H54 (cell line): ENCODE measurements around the gene TSEN54.

Experiments used
- DNase-seq: peaks from one replicate; pipeline ENCODE4 v3.0.0; 2011; ENCODE audit warnings: low spot score, mixed read lengths; ENCODE audit not compliant: insufficient read length
- FAIRE-seq: peaks from 3 replicates; lab custom pipeline; 2011; peaks lifted over from hg19 to GRCh38; lab: Jason Lieb, UNC
- POLR2A ChIP-seq: IDR thresholded peaks from 2 replicates; pipeline ENCODE4 v1.6.1; 2011; ENCODE audit warnings: low read depth, mild to moderate bottlenecking, low read length

TSEN54 gene

GRCh38 chr17:75503337-75503950, 12.9 kb upstream of the TSEN54 start:
- TF ChIP-seq POLR2A: no peak
- DNase-seq (no peak), FAIRE-seq (no peak)

GRCh38 chr17:75503976-75504346, 12.4 kb upstream of the TSEN54 start:
- DNase-seq (no peak), FAIRE-seq (no peak)
- no peak for TF ChIP-seq POLR2A

- peak; percentile 81 for DNase-seq
- FAIRE-seq: no peak
- no peak for TF ChIP-seq POLR2A
Observed at GRCh38 chr17:75504347-75505151, 11.8 kb upstream of the TSEN54 start.

GRCh38 chr17:75505152-75505409, 11.2 kb upstream of the TSEN54 start:
- TF ChIP-seq POLR2A: no peak
- no peak for DNase-seq
- FAIRE-seq: no peak

- DNase-seq (no peak), FAIRE-seq (no peak)
- TF ChIP-seq POLR2A: no peak
Observed at GRCh38 chr17:75505640-75506039, 10.7 kb upstream of the TSEN54 start.

GRCh38 chr17:75506134-75506533, 10.2 kb upstream of the TSEN54 start:
- DNase-seq (no peak), FAIRE-seq (no peak)
- TF ChIP-seq POLR2A: no peak

- TF ChIP-seq POLR2A: no peak
- FAIRE-seq (no peak), DNase-seq (no peak)
Observed at GRCh38 chr17:75506888-75507287, 9.4 kb upstream of the TSEN54 start.

- DNase-seq (peak; percentile 84), FAIRE-seq (no peak)
- no peak for TF ChIP-seq POLR2A
Observed at GRCh38 chr17:75507733-75508719, 8.3 kb upstream of the TSEN54 start.

GRCh38 chr17:75508931-75509361, 7.4 kb upstream of the TSEN54 start:
- TF ChIP-seq POLR2A: no peak
- no peak for DNase-seq
- FAIRE-seq: no peak

- FAIRE-seq: no peak
- DNase-seq: no peak
- TF ChIP-seq POLR2A: no peak
Observed at GRCh38 chr17:75509528-75510258, 6.6 kb upstream of the TSEN54 start.

- FAIRE-seq (no peak), DNase-seq (no peak)
- no peak for TF ChIP-seq POLR2A
Observed at GRCh38 chr17:75511270-75511609, 5.1 kb upstream of the TSEN54 start.

- no peak for FAIRE-seq
- no peak for TF ChIP-seq POLR2A
- DNase-seq: no peak
Observed at GRCh38 chr17:75511610-75512575, 4.4 kb upstream of the TSEN54 start.
